SH-SY5Y (cell line): ENCODE measurements around the gene CLDN6.

Source experiments
- GATA2 ChIP-seq: IDR thresholded peaks from 2 replicates; pipeline ENCODE4 v1.6.1; 2011; ENCODE audit warnings: mild to moderate bottlenecking, low read depth, low read length
- GATA3 ChIP-seq: IDR thresholded peaks from 2 replicates; pipeline ENCODE4 v1.6.1; 2011; ENCODE audit warnings: low read depth, mild to moderate bottlenecking, low read length, moderate library complexity

The CLDN6 gene

DNA sequence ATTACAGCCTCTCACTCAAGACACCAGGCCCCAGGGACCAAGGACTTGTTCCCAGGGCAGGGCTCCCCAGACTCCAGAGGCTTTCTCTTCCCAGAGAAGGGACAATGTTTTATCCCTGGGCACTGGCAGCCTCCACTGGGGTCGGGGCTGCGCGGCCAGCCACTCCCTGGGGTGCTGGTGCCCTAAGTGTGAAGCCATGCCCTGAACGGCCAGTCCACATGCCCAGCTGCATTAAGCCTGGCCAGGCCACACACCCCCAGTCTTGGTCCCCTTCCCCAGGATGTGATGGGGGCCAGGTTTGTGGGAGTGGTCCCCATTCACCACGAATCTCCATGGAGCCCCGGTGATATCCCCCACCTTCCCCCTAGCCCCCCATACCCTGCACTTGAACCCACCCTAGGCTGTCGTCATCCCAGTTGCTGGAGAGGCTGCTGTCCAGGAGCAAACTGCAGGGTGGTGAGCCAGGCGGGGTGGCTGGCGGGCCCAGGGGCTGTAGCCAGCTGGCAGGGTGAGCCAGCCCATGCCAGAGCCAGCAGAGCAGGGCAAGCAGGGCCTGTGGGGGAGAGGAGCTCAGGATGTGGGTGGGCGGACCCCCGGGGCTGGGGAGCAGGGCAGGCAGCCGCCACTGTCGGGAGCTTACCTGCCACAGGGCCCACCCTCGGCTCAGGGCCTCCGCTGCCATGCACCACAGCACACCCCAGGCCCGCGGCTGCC is 44.2 kb downstream of the CLDN6 start:
- TF ChIP-seq GATA2 (no peak), GATA3 (no peak)

DNA sequence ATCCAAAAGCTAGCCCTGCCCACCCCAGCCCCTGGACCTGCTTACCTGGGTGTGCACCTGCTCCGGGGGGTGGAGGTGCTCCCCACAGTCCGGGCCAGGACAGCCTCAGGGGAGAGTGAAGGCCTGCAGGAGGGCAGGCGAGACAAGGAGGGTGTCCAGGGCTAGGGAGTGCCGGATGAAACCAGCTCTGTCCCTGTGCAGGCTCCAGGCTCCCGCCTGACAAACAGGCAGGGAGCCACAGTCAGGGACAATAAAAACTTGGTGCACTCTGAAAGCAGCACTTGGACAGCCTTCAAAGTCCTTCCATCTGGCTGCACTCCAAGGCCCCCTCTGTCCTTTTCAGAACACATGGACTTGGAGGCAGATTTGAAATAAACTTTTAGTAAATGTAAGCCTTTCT is 44.9 kb downstream of the CLDN6 start:
- no peak for TF ChIP-seq GATA2
- TF ChIP-seq GATA3: no peak

- TF ChIP-seq GATA3 (no peak), GATA2 (no peak)
These were observed 45.8 kb downstream of the CLDN6 start for GRCh38 chr16:2971985-2972784.

DNA sequence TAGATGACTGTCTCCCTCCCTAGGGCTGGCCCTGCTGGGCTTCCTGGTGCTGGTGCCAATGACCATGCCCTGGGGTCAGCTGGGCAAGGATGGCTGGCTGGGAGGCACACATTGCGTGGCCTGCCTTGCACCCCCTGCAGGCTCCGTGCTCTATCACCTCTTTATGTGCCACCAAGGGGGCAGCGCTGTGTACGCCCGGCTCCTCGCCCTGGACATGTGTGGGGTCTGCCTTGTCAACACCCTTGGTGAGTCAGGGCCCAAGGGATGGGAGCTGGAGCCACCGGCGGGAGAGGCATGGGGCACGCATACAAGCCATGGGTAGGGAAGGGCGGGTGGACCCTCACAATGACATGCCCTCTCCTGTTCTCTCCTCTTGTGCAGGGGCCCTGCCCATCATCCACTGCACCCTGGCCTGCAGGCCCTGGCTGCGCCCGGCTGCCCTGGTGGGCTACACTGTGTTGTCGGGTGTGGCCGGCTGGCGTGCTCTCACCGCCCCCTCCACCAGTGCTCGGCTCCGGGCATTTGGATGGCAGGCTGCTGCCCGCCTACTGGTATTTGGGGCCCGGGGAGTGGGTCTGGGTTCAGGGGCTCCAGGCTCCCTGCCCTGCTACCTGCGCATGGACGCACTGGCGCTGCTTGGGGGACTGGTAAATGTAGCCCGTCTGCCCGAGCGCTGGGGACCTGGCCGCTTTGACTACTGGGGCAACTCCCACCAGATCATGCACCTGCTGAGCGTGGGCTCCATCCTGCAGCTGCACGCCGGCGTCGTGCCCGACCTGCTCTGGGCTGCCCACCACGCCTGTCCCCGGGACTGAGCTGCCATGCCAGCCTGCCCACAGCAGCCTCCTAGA is 46.6 kb downstream of the CLDN6 start:
- TF ChIP-seq GATA2: no peak
- no peak for TF ChIP-seq GATA3

GRCh38 chr16:2970563-2970962 is 47.4 kb downstream of the CLDN6 start:
- no peak for TF ChIP-seq GATA2
- no peak for TF ChIP-seq GATA3

GRCh38 chr16:2969545-2970521 is 48.1 kb downstream of the CLDN6 start:
- TF ChIP-seq GATA2 (no peak), GATA3 (no peak)

GRCh38 chr16:2968738-2969544 is 49.0 kb downstream of the CLDN6 start, which contains the start of gene PAQR4:
TSS of gene PAQR4 (plus strand) at chr16:2969348. CDS start at chr16:2969675, 327 bp downstream.
- no peak for TF ChIP-seq GATA2
- no peak for TF ChIP-seq GATA3

DNA sequence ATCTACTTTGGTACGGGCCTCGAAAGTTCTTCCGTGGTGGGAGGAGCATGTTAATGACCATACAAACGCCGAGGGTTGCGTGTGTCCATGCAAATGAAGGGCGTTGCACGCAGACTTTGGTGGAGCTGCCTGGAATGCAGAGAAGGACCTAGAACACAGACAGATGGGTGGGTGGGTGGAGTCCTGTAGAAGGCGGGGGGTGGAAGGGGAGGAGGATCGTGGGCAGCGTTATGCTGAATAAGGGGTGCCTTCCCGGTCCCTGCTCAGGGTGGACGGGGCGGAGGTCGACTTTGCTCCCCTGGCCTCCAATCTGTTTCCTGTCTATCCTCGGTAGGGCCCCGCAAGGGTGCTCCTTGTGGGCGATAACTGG is 49.6 kb downstream of the CLDN6 start:
- TF ChIP-seq GATA2: no peak
- TF ChIP-seq GATA3: no peak

DNA sequence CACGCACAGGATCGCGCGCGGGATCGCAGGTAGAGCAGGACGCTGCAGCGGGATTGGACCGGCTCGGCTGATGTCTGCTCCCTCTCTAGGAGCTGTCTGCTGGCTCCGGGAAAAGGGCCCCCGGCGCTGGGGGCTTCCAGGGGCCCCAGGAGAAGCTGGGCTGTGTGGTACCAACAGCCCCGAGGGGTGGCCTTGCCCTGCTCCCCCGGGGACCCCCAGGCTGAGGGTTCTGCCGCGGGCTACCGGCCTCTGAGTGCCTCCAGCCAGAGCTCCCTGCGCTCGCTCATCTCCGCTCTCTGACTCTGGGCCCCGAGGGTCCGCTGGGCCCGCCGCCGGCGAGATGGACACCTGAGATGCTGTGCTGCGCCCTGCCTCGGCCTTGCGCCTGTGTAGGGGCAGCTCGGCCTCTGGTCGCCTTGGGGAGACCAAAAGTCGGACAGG is 50.2 kb downstream of the CLDN6 start:
- TF ChIP-seq GATA3: no peak

GRCh38 chr16:2967211-2967631 is 50.8 kb downstream of the CLDN6 start:
- TF ChIP-seq GATA2 (no peak), GATA3 (no peak)

DNA sequence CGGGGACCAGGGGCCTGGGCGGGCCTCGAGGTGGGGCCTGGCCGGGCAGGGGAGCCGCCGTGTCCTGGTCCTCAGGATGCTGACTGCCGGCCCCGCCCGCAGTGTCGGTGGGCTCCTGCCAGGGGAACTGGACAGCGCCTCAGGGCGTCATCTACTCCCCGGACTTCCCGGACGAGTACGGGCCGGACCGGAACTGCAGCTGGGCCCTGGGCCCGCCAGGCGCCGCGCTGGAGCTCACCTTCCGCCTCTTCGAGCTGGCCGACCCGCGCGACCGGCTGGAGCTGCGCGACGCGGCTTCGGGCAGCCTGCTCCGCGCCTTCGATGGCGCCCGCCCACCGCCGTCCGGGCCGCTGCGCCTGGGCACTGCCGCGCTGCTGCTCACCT is 51.2 kb downstream of the CLDN6 start:
- TF ChIP-seq GATA3: no peak

- TF ChIP-seq GATA3 (no peak), GATA2 (no peak)
These were observed 51.8 kb downstream of the CLDN6 start for GRCh38 chr16:2966043-2966807.
